ENCODE results near the gene FES.
"Not testable (repeated sequence)": the region's sequence is repeated elsewhere in the genome, so short reads cannot be mapped to it uniquely, and the experiment has no call there.

Gene FES

DNA sequence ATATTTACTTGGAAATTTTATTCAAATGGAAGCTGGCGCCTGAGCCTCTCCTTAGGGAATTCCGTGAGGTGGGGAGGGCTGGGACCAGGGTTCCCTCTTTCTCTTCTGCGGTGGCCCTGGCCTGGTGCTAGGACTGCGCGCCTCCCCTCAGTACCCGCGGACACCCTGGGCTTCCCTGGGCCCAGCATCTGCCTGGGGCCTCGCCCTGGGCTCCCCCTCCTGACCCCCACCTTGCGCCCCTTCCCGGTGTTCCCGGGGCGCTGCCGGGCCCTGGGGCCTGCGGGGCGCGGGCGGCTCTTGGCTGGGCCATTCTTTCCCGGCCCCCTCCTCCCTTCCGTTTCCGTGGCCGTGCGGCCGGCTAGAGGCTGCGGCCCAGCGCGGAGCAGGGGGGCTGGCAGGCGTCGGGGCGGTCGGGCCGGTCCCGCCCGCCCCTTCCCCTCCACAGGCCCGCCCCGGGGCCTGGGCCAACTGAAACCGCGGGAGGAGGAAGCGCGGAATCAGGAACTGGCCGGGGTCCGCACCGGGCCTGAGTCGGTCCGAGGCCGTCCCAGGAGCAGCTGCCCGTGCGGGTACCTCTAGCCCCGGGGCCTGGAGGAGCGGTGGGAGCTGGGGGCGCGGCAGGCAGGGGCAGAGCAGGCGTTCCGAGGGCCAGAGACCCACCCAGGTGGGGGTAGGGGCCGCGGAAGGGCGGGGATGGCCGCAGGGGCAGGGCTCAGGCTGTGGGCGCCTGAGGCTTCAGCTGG is at the start of gene FES:
FES (plus strand) TSS at position 529 of the 743 bp plus-strand sequence. CDS start 542 bp downstream, outside the sequence.
- peak; percentile 68 for DNase-seq

DNA sequence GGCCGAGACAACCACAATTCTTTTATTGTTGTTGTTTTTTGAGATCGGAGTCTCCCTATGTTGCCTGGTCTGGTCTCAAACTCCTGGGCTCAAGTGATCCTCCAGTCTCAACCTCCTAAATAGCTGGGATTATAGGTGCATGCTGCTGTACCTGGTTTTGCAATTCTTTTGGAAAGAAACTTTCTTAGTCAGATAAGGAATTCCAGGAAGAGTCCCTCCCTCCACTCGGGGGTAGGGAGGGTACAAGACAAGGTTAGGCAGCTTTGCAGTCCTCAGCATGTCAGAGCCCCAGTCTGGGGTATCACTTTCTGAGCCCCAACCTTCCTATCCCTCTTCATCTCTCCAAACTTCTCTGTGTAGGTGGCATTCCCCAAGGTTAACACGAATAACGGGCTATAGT is 49.7 kb upstream of the FES start:
- DNase-seq, result no peak

- DNase-seq, result no peak
Observed at GRCh38 chr15:90836296-90836871, 47.9 kb upstream of the FES start.

- no peak for DNase-seq
Observed at GRCh38 chr15:90837094-90837493, 47.2 kb upstream of the FES start.

DNA sequence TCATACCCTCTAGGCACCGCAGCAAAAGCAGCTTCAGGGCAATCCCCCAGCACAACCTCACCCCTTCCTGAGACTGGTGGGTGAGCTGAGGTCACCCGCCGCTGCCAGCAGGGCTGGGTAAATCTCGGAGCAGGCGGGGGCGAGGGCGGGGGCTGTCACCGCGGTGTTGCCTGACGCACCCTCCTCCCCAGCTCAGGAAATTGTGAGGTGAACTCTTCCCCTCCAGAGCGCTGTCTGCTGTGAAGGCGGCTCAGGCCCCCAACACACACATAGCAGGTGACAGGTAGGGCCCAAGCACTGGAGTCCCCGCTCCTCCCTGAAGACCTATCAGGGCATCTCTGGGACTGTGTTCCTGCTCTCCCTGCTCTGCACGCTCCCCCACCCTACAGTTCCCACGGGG is 46.2 kb upstream of the FES start:
- no peak for DNase-seq

- DNase-seq, result no peak
Observed at GRCh38 chr15:90838544-90838943, 45.8 kb upstream of the FES start.

- peak; percentile 37 for DNase-seq
Observed at GRCh38 chr15:90839187-90840071, 44.9 kb upstream of the FES start.

DNA sequence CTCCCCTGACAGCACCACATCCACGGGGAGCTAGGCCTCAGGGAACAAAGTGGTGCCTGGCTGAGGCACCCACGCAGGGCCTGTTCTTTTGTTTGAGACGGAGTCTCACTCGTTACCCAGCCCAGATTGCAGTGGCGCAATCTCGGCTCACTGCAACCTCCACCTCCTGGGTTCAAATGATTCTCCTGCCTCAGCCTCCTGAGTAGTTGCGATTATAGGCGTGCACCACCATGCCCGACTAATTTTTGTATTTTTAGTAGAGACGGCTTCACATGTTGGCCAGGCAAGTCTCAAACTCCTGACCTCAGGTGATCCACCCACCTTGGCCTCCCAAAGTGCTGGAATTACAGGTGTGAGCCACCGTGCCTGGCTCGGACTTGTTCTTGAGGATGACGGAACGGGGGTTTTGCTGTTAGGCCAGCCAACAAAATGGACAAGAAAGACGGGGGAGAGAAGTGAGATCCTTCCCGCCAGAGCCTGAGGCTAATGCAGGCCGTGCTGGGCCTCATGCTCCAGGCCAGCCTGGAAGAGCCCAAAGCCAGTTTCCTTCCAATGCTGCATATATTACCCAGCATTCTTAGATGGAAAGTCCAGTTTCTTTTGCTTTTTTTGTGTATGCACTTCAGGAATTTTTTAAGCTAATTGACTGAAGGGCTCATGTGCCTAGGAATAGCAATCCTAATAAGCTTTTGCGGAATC is 44.0 kb upstream of the FES start:
- no peak for DNase-seq

DNA sequence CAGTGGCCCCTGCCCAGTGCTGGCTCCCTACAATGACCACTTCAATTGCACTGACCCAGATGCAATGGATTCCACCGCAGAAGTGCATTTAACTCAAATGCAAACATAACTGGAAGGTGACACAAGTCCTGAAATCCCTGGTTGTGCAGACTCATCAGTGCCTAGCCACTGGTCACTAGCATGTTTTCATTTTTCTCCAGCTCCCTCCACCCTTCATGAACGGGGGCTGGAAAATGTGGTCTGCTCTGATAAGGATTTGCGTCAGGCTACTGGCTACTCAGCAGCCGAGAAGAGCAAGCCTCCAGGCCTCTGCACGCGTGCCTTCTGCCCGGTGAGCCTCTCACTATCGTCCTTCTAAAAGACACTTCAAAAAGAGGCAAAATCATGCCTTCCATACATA is 43.4 kb upstream of the FES start:
- DNase-seq, result peak; percentile 13

- no peak for DNase-seq
Observed at GRCh38 chr15:90844696-90845095, 39.6 kb upstream of the FES start.

- no peak for DNase-seq
Observed at GRCh38 chr15:90845201-90845949, 38.9 kb upstream of the FES start.

- not testable (repeated sequence) for DNase-seq
Observed at GRCh38 chr15:90849424-90849823, 34.9 kb upstream of the FES start.

DNA sequence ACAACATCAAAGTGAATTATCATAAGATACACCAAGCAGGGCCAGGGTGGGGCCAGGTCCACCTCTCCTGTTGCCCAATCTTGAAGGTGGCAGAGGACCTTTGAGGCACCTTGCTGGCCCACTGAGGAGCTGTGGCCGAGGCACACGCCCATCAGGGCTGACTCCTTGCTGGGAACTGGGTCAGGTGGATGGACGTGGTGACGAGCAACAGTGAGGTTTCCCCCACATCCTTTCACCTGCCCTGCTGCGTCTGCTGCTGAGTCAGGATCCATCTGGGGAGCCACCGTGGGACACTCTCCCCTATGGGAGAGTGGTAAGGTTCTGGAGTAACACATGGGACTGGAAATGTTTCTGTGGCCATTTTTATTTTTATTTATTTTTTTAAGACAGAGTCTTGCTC is 33.2 kb upstream of the FES start:
- DNase-seq, result no peak

GRCh38 chr15:90851940-90852339 is 32.4 kb upstream of the FES start:
- no peak for DNase-seq

DNA sequence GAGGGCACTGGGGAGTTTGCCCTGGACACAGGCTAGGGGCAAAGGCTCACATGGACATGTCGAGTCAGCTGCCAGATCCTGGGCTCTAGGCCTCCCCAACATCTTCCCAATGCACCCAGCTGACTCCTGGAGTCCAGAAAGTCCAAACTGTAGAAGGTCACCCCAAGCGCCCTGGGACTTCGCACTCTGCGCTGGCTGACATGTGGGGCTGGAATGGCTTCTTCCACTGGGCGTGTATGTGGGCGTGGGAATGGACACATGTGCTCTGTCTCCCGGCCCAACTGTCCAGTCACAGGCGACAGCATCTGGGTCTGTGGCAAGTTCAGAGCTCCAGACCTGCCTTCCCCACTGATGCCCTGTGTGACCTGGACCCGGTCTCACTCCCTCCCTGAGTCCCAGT is 29.2 kb upstream of the FES start:
- DNase-seq, result no peak

DNA sequence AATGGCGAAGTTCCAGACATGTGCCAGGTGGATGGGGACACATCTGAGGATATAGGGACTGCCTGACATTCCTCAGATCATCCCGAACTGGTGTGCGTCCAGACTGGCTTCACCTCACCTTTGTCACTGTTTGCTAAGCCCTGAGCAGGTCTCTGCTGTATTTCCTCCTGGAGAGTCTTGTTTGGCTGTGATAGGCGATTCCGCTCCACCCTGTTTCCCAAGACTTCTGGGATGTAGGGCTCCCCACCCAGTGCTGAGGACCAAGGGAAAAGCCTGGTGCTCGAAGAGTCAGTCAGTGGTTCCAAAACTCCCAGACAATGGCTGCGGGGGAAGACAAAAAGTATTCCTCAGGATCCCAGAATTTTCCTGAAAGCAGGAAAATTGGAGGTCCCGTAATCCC is 27.0 kb upstream of the FES start:
- DNase-seq, result no peak

DNA sequence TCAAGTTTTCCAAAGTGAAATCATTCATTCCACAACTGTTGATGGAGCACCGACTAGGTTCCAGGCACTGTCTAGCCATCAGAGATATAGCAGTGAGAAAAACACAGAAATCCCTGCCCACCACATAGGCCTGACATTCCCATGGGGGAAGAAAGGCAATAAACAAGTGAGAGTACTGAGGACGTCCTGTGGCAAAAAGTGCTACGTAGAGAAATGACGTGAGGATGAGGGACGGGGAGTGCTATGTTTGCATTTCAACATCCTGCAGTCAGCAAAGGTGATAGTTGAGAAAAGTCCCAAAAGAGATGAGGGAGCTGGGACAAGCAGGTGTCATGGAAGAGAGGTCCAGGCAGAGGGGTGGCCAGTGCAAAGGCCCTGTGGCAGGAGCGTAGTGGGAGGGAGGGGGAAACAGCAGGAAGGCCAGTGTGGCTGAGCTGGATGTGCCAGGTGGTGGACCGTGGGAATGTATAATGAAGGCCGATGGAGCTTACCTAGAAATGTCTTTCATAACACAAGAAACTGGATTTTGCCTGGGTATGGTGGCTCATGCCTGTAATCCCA is 26.3 kb upstream of the FES start:
- no peak for DNase-seq

- DNase-seq, result no peak
Observed at GRCh38 chr15:90859234-90860131, 24.8 kb upstream of the FES start.

DNA sequence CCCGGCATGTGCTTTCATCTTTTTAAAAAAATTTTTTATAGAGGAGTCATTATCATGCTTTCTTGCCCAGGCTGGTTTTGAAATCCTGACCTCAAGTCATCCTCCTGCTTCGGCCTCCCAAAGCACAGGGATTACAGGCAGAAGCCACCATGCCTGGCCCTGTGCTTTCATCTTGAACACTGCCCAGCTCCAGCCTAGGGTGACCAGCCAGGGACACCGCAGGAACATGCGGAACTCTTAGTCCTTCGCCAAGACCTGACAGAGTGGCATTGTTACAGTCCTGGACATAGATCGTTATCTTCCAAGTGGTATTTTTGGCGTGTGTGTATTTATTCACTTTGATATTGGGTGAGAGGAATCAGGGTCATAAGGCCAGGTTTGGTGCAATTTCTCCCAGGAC is 23.9 kb upstream of the FES start:
- no peak for DNase-seq

GRCh38 chr15:90860942-90861675 is 23.2 kb upstream of the FES start:
- DNase-seq, result no peak

Measured in eye (tissue), 1 donor.